HG03175 (cell line): Measurements from ENCODE around the gene RASA3.

Experiments used
- ATAC-seq: cut with Tn5 transposase; IDR thresholded peaks from one replicate; pipeline ENCODE4 v1.9.1; 2021; ENCODE audit warnings: mild to moderate bottlenecking, moderate library complexity; ENCODE audit not compliant: unreplicated experiment

Gene RASA3

GRCh38 chr13:114071991-114072390 lies 60.4 kb downstream of the RASA3 start:
- no peak for ATAC-seq

- ATAC-seq: no peak
These were observed 61.0 kb downstream of the RASA3 start for GRCh38 chr13:114071410-114071809.

GRCh38 chr13:114070098-114070799 lies 62.2 kb downstream of the RASA3 start:
- ATAC-seq: no peak

GRCh38 chr13:114069376-114070097 lies 62.9 kb downstream of the RASA3 start:
- no peak for ATAC-seq

- ATAC-seq: no peak
These were observed 63.6 kb downstream of the RASA3 start for GRCh38 chr13:114068656-114069318.

- peak; percentile 17 for ATAC-seq
These were observed 64.4 kb downstream of the RASA3 start for GRCh38 chr13:114067886-114068651.

- peak; percentile 53 for ATAC-seq
These were observed 65.0 kb downstream of the RASA3 start for GRCh38 chr13:114067381-114067885.

GRCh38 chr13:114066956-114067355 lies 65.5 kb downstream of the RASA3 start:
- ATAC-seq: no peak

GRCh38 chr13:114065926-114066774 lies 66.3 kb downstream of the RASA3 start:
- no peak for ATAC-seq

GRCh38 chr13:114065141-114065925 lies 67.1 kb downstream of the RASA3 start:
- ATAC-seq: no peak

- ATAC-seq: no peak
These were observed 67.8 kb downstream of the RASA3 start for GRCh38 chr13:114064450-114065140.

- no peak for ATAC-seq
These were observed 68.6 kb downstream of the RASA3 start for GRCh38 chr13:114063545-114064449.

GRCh38 chr13:114062754-114063153 lies 69.7 kb downstream of the RASA3 start:
- ATAC-seq: no peak

- no peak for ATAC-seq
These were observed 70.1 kb downstream of the RASA3 start for GRCh38 chr13:114062341-114062740.

- ATAC-seq: no peak
These were observed 70.7 kb downstream of the RASA3 start for GRCh38 chr13:114061744-114062143.

GRCh38 chr13:114061047-114061446 lies 71.4 kb downstream of the RASA3 start:
- ATAC-seq: no peak

GRCh38 chr13:114059946-114060860 lies 72.2 kb downstream of the RASA3 start:
- ATAC-seq: no peak
